Measurements from ENCODE around the gene FAM177B.

Gene FAM177B

DNA sequence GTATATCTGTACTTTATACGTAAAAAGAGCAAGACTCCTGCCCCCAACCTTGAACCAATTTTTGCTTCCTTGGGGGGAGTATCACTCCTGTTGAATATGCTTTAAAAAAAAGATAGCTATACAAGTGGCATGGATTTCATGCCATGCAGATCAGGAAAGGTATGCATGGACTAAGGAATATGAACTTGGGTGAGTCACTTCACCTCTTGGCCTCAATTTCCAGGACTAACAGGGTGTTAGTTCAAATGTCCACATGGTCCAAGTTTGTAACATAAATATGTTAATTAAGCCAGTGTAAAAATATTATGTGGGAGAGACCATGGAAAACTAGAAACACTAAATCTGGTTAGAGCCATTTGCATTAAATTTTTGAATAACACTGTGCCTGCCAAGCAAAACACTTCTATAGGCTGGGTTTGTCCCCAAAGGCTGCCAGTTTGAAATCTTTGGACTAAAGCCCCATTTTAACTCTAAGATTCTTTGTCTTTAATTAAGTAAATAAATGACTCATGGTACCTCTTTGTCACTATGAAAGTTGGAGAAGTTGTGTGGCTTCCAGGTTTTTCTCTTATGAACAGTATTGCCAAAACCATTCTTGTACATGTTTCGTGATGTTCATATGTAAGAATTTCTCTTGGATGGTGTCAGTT lies 33.1 kb downstream of the FAM177B start:
- Mint-ChIP-seq H3K4me3 (no peak overlapping the region), H3K27ac (no peak overlapping the region), H3K27me3 (ENCODE audit: low read depth, poor library complexity) (no peaks in the 10 kb centered on the region), H3K4me1 (no peaks in the 10 kb centered on the region), H3K9me3 (peaks cover 35% of the 10 kb centered on the region), H3K36me3 (ENCODE audit: low read depth) (no peaks in the 10 kb centered on the region)
- TF ChIP-seq CTCF (IDR thresholded peaks at IDR 0.05), result no peak
- DNase-seq, result no peak

- no peak overlapping the region for H3K27ac Mint-ChIP-seq
- no peak overlapping the region for H3K4me3 Mint-ChIP-seq
- no peak for DNase-seq
- TF ChIP-seq CTCF (IDR thresholded peaks at IDR 0.05), result no peak
- H3K36me3 Mint-ChIP-seq (ENCODE audit: low read depth), result no peaks in the 10 kb centered on the region
- H3K9me3 Mint-ChIP-seq, result peaks cover 26% of the 10 kb centered on the region
- H3K27me3 Mint-ChIP-seq (ENCODE audit: low read depth, poor library complexity), result peaks cover 4% of the 10 kb centered on the region
- H3K4me1 Mint-ChIP-seq, result no peaks in the 10 kb centered on the region
Observed at GRCh38 chr1:222772996-222773379, 36.0 kb downstream of the FAM177B start.

DNA sequence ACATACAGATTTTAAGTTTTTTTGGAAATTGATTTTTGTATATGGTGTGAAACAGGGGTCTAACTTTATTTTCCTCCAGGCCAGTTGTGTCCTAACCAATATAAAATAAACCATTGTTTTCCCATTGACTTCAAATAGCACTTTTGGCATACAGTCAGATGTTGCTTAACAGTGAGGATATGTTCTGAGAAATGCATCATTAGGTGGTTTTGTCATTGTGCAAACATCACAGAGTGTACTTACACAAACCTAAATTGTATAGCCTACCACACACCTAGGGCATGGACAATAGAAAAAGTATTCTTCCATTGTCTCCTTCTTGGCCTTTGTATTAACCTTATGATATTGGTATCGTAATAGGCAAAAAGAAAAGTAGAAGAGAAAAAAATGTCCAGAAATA lies 40.5 kb downstream of the FAM177B start:
- no peaks in the 10 kb centered on the region for H3K36me3 Mint-ChIP-seq (ENCODE audit: low read depth)
- H3K27ac Mint-ChIP-seq, result no peak overlapping the region
- no peak for DNase-seq
- no peaks in the 10 kb centered on the region for H3K4me1 Mint-ChIP-seq
- H3K9me3 Mint-ChIP-seq, result no peaks in the 10 kb centered on the region
- peaks cover 9% of the 10 kb centered on the region for H3K27me3 Mint-ChIP-seq (ENCODE audit: low read depth, poor library complexity)
- H3K4me3 Mint-ChIP-seq, result no peak overlapping the region
- no peak for TF ChIP-seq CTCF (IDR thresholded peaks at IDR 0.05)

DNA sequence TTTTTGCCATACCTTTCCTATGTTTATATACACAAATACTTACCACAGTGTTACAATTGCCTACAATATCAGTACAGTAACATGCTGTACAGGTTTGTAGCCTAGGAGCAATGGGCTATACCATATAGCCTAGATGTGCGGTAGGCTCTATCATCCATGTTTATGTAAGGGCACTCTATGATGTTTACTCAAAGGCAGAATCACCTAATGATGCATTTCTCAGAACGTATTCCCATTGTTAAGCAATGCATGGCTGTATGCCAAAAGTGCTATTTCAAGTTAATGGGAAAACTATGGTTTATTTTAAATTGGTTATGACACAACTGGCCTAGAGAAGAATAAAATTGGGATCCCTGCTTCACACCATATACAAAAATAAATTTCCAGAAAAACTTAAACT lies 41.0 kb downstream of the FAM177B start:
- Mint-ChIP-seq H3K27ac (no peak overlapping the region), H3K27me3 (ENCODE audit: low read depth, poor library complexity) (peaks cover 9% of the 10 kb centered on the region), H3K4me1 (no peaks in the 10 kb centered on the region), H3K36me3 (ENCODE audit: low read depth) (no peaks in the 10 kb centered on the region), H3K4me3 (no peak overlapping the region), H3K9me3 (no peaks in the 10 kb centered on the region)
- DNase-seq, result no peak
- no peak for TF ChIP-seq CTCF (IDR thresholded peaks at IDR 0.05)

- TF ChIP-seq CTCF (IDR thresholded peaks at IDR 0.05), result no peak
- no peak overlapping the region for H3K27ac Mint-ChIP-seq
- no peaks in the 10 kb centered on the region for H3K4me1 Mint-ChIP-seq
- DNase-seq, result no peak
- no peaks in the 10 kb centered on the region for H3K9me3 Mint-ChIP-seq
- no peaks in the 10 kb centered on the region for H3K36me3 Mint-ChIP-seq (ENCODE audit: low read depth)
- H3K27me3 Mint-ChIP-seq (ENCODE audit: low read depth, poor library complexity), result peaks cover 8% of the 10 kb centered on the region
- H3K4me3 Mint-ChIP-seq, result no peak overlapping the region
Observed at GRCh38 chr1:222781251-222781650, 44.2 kb downstream of the FAM177B start.

GRCh38 chr1:222783051-222783450 lies 46.0 kb downstream of the FAM177B start:
- DNase-seq, result no peak
- Mint-ChIP-seq H3K4me1 (no peaks in the 10 kb centered on the region), H3K9me3 (no peaks in the 10 kb centered on the region), H3K36me3 (ENCODE audit: low read depth) (no peaks in the 10 kb centered on the region), H3K27ac (no peak overlapping the region), H3K4me3 (no peak overlapping the region), H3K27me3 (ENCODE audit: low read depth, poor library complexity) (peaks cover 12% of the 10 kb centered on the region)
- TF ChIP-seq CTCF (IDR thresholded peaks at IDR 0.05), result no peak

All from nephron progenitor cell (in vitro differentiated cells).